Astrocyte of the spinal cord (primary cell): Measurements from ENCODE around the gene CHAF1A.

Experiments used
- DNase-seq: peaks from one replicate; pipeline ENCODE4 v3.0.0; 2011; ENCODE audit warnings: low read depth, low spot score
- H3K4me3 ChIP-seq: 2 replicates; pipeline ENCODE4 v1.5.1; 2011; ENCODE audit warnings: low read depth, mild to moderate bottlenecking, low read length, moderate library complexity
- CTCF ChIP-seq: IDR thresholded peaks from 2 replicates; pipeline ENCODE4 v1.5.1; 2012; ENCODE audit warnings: low read depth, mild to moderate bottlenecking, low read length, inconsistent platforms
- in situ Hi-C: cut with HindIII; loops from 2 replicates; pipeline ENCODE4 v1.10.0; 2017; ENCODE audit warnings: low sequenced_read_pairs

CHAF1A gene

GRCh38 chr19:4477034-4477801 lies 74.8 kb downstream of the CHAF1A start:
- no peak overlapping the region for H3K4me3 ChIP-seq
- no peak for TF ChIP-seq CTCF
- no peak for DNase-seq
- in situ Hi-C loops, result no loop called here

GRCh38 chr19:4482721-4483364 lies 80.4 kb downstream of the CHAF1A start:
- TF ChIP-seq CTCF, result no peak
- in situ Hi-C loops, result no loop called here
- no peak overlapping the region for H3K4me3 ChIP-seq
- DNase-seq, result no peak

- no peak for DNase-seq
- no peak for TF ChIP-seq CTCF
Observed at GRCh38 chr19:4483385-4483784, 80.9 kb downstream of the CHAF1A start.

GRCh38 chr19:4487572-4487971 lies 85.1 kb downstream of the CHAF1A start:
- no peak for TF ChIP-seq CTCF
- H3K4me3 ChIP-seq, result no peak overlapping the region
- DNase-seq, result no peak
- in situ Hi-C loops, result no loop called here

More at GRCh38 chr19:4483385-4483784, 80.9 kb downstream of the CHAF1A start:
- in situ Hi-C loops, result no loop called here
- no peak overlapping the region for H3K4me3 ChIP-seq

GRCh38 chr19:4488496-4488895 lies 86.1 kb downstream of the CHAF1A start:
- TF ChIP-seq CTCF, result no peak
- H3K4me3 ChIP-seq, result no peak overlapping the region
- DNase-seq, result no peak
- in situ Hi-C loops, result no loop called here

GRCh38 chr19:4491446-4491845 lies 89.0 kb downstream of the CHAF1A start:
- H3K4me3 ChIP-seq, result no peak overlapping the region
- in situ Hi-C loops, result no loop called here
- DNase-seq, result no peak
- no peak for TF ChIP-seq CTCF
